Activated T-cell treated with anti-CD3 and anti-CD28 coated beads for 1 hour (primary cell): ENCODE results near the gene CHERP.

ENCODE experiments used
- DNase-seq: peaks from one replicate; pipeline ENCODE4 v3.0.0-alpha.2; 2020; ENCODE audit warnings: low read depth

CHERP gene

GRCh38 chr19:16542910-16543472 lies 754 bp upstream of the CHERP start:
- DNase-seq = no peak

DNA sequence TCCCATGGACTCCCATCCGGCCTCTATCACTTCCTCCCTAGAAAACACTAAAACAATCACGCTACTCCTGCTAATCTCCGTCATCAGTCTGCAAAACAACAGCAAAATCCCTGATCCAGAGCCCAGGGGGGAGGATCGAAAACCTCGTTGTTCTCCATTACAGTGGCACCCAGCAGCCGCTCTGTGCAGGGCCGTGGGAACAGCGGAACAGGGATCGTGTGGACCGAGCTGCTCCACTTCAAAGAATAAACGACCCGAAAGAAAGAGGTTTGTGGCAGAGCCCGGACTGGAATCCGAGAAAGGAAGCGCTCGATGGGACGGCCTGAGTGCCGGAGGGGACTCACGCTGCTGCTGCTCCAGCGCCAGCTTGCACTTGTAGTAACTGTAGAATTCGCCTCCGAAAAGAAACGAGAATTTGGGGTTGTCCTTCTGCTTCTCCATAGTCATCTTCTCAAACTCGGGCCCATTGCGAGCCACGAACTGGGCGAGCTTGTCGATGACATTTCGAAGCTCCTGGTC lies 652 bp downstream of the CHERP start:
- DNase-seq = no peak

DNA sequence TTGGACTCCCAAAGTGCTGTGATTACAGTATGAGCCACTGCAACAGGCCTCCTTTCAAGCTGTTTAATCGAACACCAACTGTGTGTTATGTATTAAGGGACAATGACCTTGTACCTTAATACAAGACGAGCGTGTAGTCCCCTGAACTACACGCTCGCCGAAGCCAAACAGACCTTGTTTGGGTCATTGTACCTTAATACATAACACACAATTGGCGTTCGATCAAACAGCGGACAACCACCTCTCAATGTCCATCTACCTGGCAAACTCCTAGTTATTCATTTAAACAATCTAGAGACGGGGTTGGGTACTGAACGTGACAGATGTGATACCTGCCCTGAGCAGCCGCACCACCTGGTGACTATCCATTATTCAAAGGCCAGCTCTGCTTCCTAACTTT lies 1.3 kb downstream of the CHERP start:
- DNase-seq = no peak

GRCh38 chr19:16537111-16537510 lies 5.1 kb downstream of the CHERP start:
- DNase-seq = no peak

GRCh38 chr19:16536130-16536529 lies 6.1 kb downstream of the CHERP start:
- DNase-seq = no peak

DNA sequence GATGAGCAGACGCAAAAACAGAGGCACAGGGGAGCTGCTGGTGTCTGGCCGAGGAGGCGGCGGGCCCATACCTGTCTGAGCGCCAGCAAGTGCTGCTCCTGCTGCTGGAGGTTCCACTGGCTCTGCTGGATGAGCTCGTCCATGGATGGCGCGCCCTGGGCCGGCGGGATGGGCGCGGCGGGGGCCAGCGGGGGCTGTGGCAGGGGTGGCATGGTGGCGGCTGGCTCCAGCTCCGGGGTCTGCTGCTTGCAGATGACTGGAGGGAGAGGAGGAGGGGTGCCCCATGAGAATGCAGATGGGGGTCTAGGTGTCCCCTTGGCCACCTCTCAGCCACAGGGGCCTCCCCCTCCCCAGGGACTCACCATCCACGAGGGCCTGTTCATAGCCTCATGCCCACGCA lies 6.9 kb downstream of the CHERP start:
- DNase-seq = no peak

GRCh38 chr19:16532440-16533234 lies 9.6 kb downstream of the CHERP start:
- DNase-seq = no peak

- DNase-seq = no peak
Observed at GRCh38 chr19:16531380-16531669, 10.9 kb downstream of the CHERP start.

DNA sequence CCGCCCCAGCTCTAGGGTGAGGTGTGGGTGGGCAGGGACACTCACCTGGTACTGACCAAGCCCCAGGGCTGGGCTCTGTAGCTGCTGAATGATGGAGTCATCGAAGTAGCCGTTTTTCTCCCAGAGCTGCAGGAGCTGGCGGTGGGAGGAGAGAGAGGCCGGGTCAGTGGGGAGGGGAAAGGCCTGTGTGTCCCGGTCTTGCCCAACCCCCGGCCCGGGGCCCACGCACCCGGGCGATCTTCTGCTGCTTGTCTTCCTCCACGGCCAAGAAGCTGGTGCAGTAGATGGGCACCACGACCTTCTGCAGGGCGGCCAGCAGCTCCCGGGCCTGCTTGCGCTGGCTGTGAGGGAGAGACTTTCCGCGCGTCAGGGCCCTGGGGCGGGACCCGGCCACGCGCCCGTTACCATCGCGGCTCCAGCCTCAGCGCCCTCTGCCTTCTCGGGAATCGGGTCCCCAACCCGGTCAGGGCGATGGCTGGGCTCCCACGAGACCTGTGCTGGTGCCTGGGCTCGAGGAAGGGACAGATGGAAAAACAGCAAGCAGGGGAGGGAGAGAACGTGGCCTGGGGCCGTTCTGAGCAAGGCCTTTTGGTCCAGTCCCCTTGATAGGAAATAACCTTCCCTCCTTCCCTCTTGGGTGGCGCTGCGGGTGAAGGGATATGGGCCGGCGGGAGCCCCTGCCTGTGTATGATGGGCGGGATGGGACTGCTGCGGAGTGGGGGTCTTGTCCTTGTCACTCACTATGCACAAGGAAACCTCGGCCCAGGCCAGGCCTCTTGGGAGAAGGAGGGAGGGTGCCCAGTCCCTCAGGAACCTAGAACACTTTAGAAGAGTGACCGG lies 11.5 kb downstream of the CHERP start:
- DNase-seq = no peak

DNA sequence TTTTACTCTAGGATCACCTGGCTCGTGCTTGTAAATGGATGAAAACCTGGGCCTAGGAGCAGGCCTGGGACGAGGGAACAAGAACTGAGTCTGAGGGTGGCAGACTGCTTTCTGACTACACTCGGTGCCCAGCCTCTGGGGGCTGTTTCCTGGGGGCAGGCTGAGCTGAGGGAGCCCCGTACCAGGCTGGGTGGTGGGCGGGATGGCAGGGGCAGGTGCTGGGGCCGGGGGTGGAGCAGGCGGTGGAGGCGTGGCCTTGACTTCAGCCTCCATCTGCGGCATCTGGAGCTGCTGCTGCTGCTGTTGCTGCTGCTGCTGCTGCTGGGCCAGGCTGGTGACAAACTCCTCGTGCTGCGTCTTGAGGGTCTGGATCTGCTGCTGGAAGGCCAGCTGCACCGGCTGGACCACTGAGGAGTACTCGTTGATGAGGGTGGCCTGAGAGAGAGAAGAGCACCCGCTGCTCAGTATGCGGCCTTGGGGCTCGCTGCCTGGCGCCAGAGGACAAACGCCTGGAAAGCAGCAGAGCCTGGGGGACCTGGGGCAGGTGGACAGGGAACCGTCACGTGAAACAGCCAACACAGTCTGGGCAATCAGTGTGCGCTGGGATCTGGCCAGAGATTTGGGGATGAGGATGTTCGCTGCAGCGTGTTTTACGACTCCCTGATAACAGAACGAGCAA lies 12.6 kb downstream of the CHERP start:
- no peak for DNase-seq

DNA sequence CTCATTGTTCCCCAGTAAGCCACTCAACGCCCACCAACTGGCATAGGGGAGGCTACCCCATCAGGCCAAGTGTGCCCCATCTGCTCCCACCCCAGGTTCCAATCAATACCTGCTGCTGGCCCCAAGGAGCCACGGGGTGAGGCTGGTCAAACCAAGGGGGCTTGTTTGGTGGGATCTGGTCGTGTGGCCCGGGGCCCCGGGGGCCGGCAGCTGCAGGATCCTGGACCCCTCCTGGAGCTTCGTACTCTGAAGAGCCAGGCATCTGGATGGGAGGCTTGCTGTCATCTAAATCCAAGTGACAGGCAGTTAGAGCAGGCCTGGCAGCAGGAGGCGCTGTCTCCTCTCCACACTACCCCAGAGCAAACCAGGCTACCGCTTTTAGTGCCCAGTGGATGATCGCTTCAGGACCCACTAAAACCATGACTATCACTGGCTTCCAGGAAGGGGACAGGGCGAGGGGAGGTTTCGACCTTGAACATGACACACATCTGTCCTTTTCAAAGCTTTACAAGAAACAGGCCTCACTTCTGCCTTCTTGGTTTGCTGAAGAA lies 14.2 kb downstream of the CHERP start:
- DNase-seq = peak; percentile 33

DNA sequence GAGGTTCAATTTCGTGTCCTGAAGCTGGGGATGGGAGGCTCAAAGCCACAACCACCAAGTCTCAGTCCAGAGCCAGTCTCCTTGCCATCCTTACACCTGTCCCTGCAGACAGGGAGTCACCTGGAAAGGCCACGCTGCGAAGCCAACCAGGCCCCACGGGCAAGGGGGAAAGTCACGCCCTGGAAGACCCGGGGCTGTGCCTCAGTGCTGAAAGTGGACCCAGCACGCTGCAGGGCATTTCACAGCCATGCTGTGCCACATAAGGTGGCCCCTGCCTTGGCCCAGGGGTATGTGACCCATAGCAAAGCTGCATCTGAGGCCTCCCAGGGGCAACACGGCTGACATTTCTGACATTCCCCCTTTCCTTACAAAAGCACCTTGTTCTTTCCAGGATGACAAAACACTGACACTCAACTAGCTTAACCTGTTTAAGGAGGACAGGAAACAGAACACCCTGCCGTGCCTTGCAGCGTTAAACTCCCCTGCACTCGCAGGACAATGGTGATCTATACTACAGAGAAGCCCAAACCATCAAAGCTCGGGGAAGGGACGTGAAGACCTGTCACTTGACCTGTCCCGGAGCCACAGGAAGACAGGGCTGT lies 14.8 kb downstream of the CHERP start:
- DNase-seq = no peak

DNA sequence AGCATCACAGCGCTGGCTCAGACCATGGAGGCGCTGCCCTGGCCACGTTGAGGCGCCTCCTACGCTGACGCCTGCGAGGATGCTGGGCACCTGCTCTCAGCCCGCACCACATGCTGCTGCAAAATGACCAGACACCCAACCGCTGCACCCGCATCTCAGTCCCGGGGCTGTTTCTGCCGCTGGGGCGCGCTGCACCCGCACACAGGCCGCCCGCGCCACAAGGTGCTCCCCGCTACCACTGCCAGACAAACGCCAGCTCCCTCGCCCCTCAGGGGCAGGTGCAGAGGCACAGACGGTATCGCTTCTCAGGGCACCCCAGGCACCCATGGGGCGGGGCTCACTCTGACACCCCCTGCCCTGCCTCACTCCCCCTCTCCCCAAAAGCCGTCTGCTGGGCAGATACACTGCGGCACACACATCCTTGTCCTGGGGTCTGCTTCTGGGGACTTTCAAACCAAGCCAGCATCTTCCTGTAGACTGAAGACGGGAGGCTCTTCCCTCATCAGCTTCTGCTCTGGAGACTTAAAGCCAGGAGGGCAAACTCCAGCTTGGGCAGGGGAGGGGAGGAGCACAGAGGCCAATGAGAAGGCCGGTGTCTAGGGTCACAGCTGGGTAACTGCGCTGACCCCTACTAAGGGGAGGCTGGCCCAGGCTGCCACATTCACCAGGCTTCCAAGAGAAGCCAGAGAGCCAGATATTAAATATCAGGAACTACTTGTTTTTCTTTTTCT lies 16.3 kb downstream of the CHERP start:
- no peak for DNase-seq

- no peak for DNase-seq
Observed at GRCh38 chr19:16524991-16525734, 17.1 kb downstream of the CHERP start.

DNA sequence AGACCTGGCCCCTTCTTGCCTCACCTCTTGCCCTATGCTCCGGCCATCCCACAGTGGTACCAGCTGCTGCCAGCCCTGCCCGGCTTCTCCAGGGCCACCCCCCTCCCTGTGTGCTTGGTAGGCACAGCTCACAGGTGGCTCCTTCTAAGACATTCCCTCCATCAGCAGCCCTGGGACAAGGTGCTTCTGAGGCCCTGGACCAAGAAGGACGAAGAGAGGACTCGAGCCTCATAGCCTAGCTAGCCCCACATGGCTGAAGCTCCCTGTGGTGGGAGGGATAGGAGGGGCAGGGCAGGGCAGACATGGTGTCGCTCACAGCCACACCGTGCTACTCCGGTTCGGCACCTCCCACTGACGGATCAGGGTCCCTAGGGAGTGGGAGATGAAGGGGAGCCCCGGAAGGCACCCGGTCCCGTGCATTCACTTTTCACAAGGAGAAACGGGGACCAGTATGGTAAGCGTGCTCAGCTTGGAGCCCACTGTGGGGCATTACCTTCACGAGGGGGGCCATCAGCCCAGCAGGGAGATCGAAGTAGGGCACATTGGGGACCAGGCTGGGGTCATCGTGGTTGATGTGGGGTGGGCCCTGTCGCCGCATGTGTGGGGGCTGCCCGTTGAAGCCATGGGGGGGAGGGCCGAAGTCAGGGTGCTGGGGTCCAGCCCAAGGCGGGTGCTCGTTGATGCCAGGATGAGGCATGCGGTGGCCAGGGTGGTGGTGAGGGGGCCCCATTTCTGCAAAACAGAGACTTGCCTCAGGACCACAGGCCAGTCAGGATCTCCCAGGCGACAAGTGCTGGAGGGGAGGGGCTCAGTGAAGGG lies 19.5 kb downstream of the CHERP start:
- DNase-seq = no peak

DNA sequence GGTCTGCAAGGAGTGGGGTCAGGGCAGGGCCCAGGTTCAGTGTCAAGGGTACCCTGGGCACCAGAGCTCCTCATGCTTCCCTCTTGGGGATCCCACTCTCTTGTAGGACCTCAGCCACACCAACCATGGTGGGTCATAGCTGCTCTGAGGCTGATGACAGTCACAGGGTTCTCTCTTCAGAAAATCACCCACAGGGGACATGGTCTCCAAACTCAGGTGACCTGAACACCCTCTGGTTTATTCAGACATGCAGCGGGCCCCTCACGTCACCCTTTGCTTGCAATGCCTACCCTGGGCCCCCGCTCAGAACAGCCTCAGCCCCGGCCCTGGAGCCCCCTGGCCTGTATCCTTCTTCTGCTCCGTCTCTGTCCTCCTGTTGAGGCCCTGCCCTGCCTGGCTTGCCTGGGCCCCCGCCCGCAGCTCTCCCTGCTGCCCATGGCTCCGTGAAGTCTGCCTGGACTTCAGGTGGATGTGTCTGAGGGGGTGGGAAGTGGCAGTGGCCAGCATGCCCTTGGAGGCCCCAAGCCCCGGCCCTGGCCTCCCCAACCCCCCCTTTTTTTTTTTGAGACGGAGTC lies 20.4 kb downstream of the CHERP start:
- DNase-seq = no peak

GRCh38 chr19:16520986-16521624 lies 21.1 kb downstream of the CHERP start:
- DNase-seq = no peak
